SHP77 treated with DMSO at 0.1 percent for 48 hours (cell line): ENCODE results near the gene ACOT13.
"Not testable (repeated sequence)": the region's sequence is repeated elsewhere in the genome, so short reads cannot be mapped to it uniquely, and the experiment has no call there.

Experiments used
- DNase-seq: peaks from one replicate; lab custom pipeline; 2025; lab: John Stamatoyannopoulos, UW

The ACOT13 gene

DNA sequence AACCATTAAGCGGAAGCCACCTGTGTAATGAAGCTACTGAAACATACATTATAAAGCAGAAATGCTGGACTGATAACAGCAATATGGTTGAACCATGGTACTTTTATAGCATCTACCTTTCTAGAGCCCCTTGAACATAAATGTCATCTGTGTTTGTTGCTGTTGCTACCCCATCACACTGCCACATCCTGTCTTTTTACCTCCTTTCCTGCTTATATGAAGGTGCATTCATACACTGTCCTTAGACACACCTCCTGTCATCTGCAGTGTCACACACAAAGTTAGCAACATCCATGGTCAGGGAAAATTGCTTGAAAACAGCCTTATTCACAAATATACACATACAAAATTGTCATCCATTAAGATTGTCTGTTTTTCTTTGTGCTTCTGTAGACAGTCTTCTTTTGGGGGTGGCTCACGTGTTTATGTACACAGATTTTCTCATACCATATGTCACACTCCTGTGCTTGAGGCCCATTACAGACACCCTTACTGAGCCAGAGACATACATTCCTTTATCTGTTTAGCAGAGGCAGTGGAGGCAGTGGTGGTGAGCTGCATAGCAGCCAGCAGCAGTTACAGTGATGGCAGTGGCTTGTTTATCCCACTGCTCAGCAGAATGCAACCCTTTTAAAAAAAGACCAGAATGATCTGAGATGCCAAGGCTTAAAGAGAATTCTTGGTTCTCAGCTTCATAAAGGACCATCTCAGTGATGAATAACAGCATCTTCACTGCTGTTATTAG is 26.1 kb downstream of the ACOT13 start:
- DNase-seq: no peak

DNA sequence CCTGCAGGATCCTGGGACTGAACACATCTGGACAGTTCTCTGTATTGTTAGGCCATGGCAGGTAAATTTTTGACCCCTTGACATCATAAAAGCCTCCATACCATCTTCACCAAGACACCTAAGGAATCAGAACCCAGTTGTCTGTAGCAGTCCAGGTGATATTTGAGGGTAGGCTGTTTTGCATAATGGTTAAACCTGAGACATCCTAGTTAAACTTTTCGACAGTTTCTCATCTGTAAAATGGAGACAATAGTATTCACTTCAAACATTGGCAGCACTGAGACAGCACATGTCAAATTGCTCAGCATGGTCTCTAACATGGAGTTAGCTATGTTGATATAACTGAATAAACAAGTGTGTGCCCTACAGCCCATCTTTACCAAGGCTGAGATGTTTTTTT is 27.3 kb downstream of the ACOT13 start:
- no peak for DNase-seq

DNA sequence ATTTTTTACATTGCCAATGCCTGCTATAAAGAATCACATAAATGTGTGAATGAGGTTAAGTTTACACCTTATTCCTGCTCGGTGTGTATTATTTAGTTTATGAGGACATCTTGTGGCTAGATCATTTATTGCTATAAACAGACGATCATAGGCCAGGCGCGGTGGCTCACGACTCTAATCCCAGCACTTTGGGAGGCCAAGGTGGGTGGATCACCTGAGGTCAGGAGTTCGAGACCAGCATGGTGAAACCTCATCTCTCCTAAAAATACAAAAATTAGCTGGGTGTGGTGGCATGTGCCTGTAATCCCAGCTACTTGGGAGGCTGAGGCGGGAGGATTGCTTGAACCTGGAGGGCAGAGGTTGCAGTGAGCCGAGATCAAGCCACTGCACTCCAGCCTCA is 28.8 kb downstream of the ACOT13 start:
- peak; percentile 35 for DNase-seq

DNA sequence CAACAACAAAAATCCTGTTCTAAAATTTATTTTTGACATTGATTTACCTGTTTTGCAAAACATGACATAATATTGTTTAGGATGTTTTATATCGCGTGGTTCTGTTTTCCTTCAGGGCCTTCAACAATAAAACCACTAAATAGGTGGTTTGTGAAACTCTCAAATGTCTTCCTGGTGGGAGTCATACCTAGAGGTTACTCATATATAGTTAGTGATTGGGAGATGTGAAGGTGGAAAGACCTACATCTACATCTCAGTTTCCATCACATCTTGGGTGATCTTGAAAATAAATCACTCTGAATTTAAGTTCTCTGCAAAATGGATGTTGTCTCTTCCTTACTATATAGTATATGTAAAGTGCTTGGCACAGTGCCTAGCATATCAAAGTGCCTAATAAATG is 29.2 kb downstream of the ACOT13 start:
- no peak for DNase-seq

DNA sequence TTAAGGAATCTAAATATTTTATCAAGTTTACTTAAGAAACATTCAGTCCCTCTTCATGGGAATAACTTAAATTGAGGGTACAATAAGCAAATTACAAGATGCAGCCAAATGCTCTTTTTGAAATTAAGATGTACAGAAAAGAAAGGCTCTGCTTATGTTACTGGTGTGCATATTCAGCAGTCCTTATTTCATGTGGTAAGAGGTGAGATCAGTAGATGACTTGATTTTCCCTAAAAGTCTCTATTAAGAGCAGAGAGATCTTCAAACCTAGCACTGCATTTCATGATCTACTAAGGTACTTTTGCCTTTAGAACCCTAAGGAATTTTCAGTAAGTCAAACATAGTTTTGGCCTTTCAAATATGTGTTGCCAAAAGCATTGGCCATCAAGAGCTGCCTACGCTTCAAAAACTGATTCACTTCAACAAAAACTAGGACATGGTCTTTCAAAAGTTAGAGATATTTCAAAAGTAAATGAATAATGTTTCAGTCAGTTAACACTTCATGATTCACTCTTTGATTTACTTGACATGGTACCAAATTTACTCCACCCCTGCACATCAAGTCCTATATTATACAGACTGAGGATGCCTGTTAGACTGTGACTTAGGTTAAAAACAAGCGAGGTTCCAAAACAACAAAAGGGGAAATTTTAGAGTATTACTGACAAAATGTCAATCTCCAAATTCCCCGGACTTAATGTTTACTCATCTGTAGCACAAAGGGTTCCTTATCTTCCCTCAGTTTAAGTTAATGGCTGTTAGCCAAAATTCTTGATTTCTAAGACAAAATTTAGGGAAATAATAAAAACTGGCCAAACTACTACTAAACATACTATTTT is 32.9 kb downstream of the ACOT13 start:
- DNase-seq: no peak

DNA sequence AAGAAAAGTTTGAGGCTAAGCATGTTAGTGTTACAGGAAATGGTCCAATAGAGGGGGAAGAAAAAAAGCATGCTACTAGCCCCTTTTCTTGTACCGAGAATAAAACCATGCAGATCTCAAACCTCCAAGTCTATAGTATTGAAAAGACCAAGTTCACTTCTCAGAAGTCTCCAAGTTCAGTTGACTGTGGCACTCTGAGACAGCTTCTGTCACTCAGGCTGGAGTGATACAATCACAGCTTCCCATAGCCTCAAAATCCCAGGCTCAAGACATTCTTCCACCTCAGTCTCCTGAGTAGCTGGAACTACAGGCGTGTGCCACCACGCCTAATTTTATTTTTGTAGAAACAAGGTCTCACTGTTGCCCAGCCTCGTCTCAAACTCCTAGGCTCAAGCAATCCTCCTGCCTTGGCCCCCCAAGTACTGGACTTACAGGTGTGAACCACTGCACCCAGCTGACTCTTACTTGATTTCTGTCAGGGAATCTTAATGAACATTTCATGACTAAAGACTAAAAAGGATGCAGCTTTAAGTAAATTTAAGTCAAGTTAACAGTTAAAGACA is 35.9 kb downstream of the ACOT13 start:
- no peak for DNase-seq

DNA sequence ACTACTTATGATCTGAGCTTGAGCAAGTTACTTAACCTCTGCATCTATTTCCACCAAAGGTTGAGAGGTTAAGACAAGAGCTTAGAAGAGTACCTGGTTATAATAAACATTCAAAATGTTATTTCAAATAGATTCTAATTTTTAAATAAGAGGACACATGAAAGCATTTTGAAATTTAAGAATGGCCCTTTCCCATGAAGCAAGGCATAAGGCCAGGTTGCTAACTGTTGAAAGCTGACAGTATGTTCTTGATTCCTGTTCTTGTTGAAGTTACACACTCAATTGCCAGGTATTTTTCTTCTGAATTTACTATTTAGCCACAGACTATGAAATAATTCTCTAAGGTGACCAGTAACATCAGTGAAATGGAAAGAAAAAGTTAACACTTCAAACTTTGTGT is 37.6 kb downstream of the ACOT13 start:
- DNase-seq: no peak

DNA sequence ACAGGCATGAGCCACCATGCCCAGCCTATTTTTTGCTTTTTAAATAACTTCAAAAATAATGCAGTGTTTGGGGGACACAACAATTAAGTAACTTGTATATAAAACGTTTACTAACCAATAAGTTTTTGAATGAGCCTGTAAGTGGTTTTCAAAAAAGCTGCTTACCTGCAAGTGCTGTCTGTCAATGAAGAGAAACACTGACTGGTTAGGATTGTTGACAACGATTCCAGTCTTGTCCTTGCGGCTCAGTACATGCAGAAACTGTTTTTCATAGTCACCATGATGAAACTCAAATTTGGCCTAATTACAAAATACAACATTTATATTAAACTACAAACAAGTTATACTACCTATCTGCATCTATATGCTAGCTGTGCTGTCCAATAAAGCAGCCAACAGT is 41.7 kb downstream of the ACOT13 start:
- DNase-seq: no peak

DNA sequence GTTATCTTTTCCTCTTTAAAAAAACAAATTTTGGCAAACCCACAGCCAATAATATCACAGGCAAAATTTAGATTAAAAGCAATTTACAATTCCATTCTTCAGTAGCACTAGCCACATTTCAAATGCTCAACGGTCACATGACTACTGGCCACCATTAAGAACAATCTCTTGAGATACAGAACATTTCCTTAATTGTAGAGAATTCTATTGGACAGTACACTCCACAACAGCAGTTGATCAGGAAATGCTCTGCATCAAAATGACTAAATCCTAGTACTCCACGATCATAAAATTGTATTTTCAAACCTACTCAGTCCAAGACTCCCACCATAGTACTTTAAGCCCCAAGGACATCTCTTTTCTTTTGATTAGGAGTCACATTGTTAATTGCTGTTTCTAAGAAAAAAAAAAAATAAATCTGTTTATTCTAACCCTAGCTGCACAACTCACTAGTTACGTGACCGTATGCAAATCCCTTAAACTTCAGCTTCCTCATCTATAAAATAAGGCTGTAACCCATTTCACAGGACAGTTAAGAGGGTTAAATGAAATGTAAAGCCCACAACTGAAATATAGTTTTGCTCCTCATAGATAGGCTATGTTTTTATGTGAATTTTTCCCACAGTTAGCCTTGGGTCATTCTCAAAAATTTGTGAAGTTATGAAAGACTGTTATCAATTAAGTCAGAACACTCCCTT is 42.3 kb downstream of the ACOT13 start:
- DNase-seq: no peak

DNA sequence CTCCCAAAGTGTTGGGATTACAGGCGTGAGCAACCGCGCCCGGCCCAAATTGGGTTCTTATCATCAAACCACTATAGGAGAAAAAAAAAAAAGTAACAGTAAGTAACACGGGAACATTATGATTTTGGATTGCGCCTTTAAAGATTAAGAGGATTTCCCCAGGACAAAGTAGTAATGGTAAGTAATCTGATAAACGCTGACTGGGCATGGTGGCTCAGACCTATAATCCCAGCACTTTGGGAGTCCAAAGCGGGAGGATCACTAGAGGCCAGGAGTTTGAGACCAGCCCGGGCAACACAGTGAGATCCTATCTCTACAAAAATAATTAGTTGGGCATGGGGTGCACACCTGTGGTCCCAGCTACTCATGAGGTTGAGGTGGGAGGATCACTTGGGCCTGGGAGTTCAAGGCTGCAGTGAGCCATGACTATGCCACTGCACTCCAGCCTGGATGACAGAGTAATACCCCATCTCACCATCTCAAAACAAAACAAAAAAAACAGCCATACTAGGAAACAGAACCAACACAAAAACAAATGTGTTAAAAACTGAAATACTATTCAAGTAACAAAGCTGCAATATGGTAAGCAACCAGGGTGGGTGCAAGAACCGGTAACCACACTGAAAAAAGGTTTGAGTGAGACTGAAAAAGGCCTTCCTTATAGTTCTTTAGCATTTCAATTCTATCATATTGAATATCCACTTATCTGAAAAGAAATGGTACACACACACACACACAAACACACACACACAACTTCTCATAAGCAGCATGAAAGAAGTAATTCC is 43.8 kb downstream of the ACOT13 start:
- DNase-seq: no peak

DNA sequence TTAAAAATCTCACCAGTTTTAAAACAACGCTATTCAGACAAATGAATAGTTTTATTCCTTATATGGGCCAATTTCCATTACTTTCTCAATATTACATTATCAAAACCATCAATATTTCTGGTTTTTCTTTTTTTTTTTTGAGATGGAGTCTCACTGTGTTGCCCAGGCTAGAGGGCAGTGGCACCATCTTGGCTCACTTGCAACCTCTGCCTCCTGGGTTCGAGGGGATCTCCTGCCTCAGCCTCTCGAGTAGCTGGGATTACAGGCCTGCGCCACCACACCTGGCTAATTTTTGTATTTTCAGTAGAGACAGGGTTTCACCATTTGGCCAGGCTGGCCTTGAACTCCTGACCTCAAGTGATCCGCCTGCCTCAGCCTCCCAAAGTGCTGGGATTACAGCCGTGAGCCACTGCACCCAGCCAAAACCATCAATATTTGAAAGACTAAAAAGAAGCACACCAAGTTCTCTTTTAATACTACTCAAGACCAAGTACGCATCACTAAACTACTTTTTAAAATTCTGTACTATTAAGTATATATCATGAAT is 49.8 kb downstream of the ACOT13 start:
- DNase-seq: not testable (repeated sequence)

DNA sequence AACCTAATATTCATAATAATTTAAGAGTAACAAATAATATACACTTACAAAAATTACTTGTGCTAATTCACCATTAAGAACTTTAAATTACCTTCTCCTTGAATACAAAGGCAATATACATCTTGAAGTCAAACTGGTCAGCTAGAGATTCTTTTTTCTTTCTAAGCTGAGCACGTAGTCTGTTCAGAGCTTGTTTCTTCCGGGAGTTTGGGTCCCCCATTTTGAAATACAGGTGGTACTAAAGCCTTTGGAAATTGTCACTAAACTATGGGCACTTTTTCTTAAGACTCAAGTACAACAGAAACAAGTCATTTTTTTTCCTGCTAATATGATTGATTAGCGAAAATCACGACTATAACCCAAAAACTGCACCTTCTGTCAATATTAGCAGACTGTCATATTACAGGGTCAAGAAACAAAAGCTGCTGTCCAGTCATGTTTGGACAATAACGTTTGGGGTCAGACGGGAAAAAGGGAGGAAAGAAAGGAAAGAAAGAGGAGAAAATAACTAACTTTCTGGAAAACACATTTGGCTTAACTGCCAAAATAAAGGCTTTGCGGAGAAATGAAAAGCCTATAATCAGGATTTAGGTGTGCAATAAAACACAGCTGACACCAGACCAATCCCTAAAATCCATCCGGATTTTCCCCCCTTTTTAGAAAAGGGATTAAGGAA is 51.7 kb downstream of the ACOT13 start:
- no peak for DNase-seq

DNA sequence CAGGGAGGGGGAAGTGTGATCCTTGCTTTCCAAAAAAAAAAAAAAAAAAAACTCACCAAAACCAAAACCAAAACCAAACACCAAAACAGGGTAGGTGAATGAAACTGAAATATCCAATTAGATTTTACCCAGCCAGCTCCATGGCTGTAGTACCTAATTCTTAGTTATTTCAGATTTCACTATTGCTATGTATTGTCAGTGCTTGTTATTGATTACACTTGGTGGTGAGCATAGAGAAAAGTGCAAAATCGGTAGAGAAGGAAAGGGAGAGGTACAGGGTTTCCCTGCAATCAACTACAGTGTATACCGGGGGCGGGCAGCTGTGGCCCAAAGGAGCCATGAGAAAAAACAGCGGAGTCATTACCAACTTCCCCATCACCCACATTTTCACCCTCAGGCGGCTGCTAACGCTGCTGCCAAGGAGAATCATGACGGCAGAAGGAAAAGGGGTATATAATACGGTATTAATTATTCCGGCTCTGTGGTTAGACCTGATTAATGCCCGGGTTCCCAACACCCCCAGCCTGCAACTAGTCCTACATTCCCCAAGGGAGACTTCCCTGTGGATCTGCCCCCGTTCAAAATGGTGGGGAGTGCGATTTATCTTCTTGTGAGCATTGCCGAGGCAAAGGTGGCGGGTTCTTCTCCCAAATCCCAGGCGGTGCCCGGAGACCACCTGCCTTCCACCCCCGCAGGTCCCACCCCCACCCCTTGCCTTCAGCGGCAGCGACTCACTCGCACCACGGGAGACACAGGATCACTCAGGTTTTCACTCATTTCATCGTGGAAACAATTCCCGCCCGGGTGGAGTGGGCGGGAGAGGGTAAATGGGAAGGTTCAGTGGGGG is 52.5 kb downstream of the ACOT13 start, which contains the start of gene C6orf62:
Gene C6orf62 (minus strand): TSS at position 30 of the 847 bp plus-strand sequence. CDS start 486 bp downstream, outside the sequence.
- DNase-seq: no peak

DNA sequence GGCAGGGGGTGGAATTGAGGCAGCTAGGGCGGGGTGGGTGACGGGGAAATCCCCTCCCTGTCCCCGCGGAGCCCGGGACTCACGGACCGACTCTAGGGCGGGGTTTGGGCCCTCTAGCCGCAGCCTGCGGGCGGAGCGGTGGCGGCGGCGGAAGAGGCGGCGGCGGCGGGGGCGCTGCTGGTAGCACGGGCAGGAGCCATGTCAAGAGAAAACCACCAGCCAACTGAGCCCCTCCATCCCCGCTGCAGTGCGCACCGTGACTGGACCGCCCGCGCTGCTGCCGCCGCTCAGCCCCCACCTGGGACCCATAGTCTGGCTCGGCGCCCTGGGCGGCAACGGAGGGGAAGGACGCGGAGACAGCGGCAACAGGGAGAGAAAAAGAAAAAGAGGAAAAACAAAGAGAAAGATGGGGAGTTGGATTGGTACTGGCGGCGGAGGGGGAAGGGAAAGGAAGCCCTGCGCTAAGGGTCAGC is 53.3 kb downstream of the ACOT13 start:
- no peak for DNase-seq

DNA sequence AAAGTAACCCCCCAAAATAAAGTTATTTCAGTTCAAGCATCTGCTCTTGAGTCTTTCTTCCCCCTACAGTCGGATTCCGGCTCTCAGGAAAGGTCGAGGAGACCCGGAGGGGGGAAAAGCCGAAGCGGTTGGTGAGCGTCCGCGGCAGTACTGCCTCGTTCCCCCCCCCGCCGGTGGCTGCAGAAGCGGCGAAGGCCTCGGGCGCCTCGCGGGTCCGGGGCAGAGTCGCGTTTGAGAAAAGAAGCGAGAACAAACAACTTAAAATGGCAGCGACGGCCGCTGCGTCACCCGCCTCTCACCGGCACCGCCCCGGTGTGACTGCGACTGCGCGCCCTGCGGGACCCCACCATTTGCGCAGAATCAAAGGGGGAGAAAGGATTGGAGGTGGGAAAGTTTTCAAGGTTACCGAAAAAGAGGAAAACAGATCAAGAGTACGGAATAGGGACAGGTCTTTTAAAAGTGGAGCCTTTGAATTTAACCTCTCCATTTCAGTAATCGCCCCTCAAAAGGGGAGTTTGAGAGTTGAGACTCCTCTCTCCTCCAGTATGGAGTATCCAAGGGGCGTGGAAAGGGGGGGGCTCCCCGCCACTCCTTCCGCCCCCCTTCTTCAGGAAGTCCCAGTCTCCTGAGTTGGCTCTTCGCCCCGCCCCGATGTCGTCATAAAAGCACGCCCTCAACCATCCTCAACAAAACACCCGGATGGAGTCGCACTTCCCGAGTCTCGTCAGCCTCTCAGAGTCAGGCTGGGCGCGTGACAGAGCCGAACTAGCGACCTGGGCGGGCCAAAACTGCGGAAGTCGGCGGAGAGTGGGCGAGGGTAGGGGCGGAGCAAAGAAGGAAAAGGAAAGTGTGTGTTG is 54.0 kb downstream of the ACOT13 start:
- peak; percentile 96 for DNase-seq

DNA sequence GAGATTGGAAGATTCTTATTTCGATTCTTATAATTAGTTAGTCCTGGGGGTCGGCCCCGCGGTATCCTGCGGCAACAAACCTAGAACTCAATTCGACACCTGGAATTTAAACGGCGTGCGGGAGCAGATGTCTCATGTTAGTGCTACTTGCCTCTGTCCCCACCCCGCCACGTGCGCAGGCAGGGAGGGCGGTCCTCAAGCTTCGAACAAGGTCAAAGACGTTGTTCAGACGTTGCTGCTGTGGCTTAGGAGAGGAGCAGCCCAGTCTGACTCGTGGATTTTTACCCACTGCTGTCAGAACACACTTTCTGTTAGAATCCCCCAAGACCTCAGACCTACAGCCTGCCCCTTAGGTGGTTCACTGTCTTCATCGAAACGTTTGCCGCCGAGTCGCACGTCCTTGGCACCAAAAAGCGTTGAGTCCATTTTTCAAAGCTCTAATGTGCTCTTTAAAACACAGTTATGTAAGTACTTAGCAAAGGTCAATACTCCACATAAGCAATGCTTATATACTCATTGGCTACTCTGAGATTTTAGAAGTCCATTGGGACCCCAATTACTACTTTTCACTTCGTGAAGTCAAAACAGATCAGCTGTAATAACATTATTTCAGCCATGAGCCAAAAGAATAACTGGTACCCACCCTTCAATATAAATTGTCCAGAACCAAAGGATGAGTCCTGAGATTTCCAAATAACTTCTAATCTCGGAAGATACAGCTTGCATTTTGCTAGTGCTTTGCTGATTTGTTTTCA is 54.8 kb downstream of the ACOT13 start:
- peak; percentile 53 for DNase-seq

DNA sequence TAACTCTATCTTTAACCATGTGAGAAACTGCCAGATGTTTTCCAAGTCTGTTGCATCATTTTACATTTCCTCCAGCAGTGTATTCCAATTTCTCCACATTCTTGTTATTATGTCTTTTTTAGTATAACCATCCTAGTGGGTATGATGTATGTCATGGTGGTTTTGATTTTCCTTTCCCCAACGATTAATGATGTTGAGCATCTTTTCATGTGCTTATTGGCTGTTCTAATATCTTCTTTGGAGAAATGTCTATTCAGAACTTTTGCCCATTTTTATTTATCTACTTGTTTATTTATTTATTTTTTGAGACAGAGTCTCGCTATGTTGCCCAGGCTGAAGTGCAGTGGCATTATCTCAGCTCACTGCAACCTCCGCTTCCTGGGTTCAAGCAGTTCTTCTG is 56.4 kb downstream of the ACOT13 start:
- no peak for DNase-seq

DNA sequence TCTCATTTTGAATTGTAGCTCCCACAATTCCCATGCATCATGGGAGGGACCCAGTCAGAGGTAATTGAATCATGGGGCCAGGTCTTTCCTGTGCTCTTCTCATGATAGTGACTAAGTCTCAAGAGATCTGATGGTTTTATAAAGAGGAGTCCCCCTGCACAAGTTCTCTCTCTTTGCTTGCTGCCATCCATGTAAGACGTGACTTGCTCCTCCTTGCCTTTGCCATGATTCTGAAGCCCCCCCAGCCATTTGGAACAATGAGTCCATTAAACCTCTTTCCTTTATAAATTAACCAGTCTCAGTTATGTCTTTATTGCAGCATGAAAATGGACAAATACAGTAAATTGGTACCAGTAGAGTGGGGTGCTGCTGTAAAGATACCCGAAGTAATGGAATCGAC is 63.8 kb downstream of the ACOT13 start:
- not testable (repeated sequence) for DNase-seq
